Measurements from ENCODE around the gene SEMA4C.
"Not testable (repeated sequence)": the region's sequence is repeated elsewhere in the genome, so short reads cannot be mapped to it uniquely, and the experiment has no call there.

Gene SEMA4C

DNA sequence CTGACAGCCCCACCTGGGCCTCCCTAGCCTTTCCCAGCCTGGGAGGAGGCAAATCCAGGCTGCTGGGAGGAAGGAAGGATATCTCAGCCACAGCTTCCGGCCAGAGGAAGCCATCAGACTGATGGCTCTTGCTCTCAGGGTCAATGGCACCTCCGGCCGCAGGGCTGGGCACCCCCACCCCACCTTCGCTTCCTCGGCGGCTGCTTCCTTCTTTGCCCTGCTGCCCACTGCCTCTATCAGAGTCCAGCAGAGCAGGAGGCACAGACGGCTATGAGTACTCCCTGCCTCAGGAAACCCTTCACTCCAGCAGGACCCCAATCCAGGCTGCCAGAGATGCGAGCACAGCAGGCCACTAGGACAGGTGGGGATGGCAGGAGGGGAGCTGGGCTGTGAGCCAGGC is 3.3 kb downstream of the SEMA4C start:
- no peak for DNase-seq (ENCODE audit: low spot score)

DNA sequence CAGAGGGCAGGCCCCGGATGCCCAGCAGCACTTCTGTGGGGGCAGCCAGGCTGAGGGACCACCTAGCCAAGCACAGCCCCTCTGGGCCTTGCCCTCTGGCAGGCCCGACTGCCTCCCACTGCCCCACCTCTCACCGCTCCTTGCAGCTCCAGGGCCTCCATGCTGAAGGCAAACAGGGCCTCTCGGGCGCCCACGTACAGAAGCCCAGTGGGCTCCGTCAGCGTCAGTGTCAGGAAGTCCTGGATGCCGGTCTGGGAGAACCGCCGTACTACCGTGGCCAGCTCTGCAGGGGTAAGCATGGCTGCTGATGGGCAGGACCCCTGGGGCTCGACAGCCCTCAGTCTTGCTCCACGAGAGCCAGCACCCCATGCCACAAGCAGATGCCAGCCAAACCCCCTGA is 3.7 kb downstream of the SEMA4C start:
- DNase-seq (ENCODE audit: low spot score), result no peak

DNA sequence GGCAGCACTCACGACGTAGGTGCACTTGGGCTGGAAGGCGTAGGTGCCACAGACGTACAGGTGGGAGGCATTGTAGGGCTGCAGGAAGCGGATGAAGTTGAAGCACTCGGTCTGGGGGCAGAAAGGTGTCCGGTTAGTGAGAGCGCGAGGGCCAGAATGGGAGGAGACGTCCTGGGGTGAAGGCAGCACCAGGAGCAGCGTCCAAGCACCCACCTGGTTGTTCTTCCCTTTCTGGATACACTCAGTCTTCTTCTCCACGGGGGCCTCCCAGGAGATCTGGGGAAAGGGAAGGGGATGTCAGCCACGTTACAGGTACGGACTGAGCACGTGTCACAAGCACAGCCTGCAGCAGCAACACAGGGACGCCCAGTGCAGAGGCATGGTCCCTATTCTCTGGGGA is 4.2 kb downstream of the SEMA4C start:
- DNase-seq (ENCODE audit: low spot score), result no peak

DNA sequence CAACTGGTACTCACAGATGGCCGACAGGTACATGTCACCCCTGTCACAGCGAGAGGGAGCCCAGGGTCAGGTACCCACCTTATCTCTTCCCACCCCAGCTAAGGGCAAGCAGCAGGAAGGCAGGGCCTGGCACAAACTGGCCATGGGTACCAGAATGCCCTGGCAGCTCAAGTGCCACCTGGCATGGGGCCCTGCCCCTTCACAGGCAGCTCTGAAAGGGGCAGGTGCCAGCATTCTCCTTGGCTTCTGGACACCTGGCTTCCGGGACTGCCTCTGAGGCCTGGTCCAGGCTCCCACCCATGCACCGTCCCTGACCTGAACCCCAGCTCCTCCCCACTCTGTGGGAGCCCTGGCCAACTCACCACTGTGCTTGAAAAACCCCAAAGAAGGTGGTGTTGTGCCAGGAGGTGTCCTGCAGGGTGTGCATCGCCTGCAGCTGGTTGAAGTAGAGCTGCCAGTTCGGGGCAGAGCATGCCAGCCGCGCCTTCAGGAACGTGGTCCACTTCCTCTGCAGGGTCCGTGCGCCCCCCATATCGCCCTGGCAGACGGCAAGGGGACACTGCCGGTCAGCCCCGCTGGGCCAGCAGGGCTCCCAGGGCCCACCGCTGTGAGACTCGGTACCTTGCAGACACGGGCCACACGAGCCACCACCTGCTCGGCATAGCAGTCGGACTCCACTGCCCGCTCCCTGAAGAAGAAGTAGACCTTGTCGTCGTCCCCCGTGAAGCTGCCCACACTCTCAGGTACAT is 5.4 kb downstream of the SEMA4C start:
- DNase-seq (ENCODE audit: low spot score), result no peak

DNA sequence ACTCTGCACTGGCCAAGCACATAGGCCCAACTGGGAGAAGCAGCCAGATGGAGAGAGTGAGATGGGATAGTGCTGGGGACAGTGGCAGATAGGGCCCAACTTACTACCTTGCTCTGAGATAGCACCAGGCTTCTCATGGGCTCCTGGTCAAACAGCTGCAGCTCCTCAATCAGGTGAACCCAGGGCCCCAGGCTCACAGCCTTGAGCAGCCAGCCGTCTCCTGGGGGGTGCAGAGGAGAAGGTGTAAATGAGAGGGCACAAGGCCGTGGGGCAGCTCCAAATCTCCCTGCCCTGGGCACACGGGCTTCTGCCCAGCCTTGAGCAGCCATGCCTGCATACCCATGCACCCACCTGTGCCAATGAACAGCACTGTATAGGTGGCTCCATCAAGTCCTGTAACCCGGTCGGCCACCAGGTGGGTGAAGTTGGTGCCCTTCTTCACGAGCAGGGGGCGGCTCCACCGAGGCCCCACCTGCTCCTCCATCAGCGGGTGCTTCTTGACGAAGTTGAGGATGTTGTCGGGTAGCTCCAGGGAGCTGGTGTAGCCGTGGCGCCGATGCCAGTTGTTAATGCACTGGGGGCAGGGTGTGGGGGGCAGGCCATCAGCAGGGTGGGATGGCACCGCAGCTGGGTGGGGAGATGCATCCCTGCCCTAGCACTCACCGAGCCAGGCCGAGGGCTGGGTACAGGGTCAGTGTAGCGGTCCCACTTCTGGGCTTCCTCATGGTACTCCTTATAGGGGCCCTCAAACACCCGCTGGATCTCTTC is 6.1 kb downstream of the SEMA4C start:
- DNase-seq (ENCODE audit: low spot score), result no peak

DNA sequence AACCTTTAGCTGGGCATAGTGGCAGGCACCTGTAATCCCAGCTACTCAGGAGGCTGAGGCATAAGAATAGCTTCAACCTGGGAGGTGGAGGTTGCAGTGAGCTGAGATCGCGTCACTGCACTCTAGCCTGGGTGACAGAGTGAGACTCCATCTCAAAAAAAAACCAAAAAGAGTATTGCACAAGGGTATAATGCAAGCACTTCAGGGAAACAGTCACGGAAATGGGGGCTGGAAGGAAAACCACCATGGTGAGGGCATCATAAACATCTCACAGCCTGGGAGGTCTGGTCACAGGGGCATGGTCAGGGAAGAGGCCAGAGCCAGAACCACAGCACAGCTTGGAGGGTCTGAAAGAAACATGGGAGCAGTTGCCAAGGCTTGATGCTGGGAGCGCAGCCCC is 6.8 kb downstream of the SEMA4C start:
- not testable (repeated sequence) for DNase-seq (ENCODE audit: low spot score)

DNA sequence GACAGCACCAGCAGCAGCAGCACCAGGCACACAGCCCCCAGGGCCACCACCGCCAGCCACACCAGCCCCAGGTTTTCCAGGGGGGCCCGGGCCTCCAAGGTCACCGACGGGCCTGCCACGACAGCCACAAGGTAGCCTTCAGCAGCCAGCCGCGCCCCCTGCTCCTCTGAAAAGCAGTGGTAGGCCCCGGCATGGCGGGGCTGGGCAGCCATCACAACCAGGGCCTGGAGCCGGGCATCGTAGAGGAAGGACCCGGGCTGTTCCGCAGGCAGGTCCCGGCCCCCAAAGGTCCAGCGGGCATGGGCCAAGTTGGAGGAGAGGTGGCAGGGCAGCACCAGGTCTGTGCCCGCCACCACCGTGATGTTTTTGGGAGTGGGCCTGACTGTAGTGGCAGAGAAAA is 8.8 kb downstream of the SEMA4C start:
- no peak for DNase-seq (ENCODE audit: low spot score)

DNA sequence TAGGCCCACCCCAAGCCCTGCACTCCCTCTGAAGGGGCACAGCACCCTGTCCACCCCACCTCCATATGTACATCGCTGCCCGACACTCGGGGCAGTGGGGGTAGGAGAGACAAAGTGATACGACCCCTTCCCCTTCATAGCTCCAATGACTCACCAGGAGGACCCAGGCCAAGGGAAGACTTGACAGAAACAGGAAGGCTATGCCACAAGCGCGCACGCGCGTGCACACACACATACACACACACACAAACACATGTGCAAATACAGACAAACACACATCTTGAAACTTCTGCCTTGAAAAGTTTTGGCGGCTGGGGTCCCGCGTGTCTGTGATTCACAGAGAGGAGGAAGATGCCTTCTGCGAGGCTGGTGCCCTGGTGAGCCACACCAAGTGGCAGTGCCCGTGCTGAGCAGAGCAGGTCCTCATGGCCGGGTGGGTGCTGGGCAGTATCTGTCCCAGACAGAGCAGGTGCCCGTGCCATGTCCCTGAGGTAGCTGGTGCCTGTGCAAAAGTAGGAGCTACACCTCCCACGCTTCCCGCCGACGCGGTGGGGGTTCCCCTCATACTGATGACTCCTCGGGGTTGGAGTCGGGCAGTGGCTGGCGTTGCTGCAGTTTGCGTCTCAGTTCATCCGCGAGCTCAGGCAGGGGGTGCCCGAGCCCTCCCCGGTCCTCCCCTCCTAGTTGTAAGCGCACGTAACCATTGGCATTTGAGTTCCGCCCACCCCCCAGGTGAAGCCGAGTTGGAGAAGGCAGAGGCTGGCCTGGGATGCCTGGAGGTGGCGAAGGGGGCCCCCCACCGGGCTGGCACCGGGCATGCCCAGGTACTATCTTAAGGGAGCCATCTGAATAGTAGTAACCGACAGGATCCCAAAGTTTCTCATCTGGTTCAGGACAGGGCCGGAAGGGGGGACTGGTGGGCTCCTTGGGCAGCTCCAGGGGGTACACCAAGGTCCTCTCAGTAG is 9.5 kb downstream of the SEMA4C start:
- no peak for DNase-seq (ENCODE audit: low spot score)

DNA sequence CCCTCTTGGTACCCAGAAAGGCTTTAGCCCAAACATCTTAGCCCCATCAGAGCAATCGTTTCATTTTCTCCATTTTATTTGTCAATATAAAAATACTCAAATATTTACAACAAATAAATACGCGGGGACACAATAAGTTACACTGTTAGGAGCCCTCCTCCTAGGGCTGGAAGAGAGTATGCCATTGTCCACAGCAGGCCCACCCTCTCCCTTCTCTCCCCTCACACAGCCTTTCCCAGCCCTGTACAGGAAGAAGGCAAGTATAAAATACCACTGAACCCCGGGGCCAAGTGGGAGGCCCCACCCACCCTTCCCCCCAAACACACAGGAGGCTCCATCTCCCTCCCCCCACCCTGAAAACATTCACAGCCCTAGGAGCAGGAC is 10.2 kb downstream of the SEMA4C start:
- DNase-seq (ENCODE audit: low spot score), result no peak

DNA sequence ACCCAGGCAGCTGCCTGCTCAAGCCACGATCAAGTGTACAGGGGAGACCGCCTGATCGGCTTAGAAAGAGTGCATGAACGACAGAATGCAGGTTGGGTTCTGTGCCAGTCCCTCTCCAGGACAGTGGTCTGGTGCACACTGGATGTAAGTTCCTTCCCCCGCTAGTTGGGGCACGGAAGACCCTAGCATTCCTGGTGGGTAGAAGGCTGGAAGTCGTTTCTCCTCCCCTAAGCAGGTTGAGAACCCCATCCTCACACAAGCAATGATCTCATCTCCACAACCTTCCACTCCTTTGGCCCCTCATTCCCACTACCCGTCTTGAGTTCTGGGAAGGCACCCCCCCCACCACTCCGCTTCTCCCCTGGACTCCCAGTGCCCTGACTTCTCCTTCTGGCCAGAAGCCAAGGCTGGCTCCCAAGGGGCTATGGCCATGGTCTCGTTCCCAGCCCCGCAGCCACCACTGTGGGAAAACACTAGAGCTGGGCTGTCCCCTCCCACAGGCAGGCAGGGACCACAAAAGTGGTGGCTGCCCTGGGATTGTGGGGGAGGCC is 10.7 kb downstream of the SEMA4C start:
- no peak for DNase-seq (ENCODE audit: low spot score)

DNA sequence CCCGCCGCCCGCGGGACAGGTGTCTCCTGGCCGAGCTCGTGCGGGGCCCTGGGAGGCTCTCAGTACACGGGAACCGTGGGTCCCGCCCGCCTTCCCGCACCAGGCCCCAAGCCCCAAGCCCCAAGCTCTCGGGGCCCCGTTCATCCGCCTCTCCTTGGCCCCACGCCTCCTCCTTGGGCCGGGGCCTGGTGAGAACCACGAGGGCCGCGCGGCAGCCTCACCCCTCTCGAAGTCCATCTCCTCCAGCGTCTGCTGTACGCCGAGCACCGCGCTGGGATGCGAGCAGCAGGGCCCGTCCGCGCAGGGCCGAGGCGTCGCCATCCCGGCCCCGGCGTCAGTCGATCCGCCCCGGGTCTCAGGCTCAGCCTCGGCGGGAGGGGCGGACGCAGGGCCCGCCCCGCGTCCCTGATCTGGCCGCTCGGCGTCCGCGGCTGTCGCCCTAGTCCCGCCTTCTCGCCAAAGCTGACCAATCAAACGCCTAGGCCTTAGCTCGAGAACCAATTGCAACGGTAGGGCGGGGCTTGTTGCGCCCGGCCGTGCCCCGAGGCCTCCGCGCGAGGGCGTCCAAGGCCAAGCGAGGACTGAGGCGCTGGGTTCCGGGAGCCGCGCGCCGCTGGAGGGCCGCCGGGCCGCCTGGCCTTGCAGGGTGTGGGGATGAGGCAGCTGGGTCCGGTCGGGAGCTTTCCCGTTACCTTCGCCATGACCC is 12.1 kb downstream of the SEMA4C start, which contains the start of gene ANKRD39:
TSS of gene ANKRD39 (minus strand) at position 350 of the 706 bp plus-strand sequence. CDS start at position 321, 29 bp downstream.
- DNase-seq (ENCODE audit: low spot score), result peak; percentile 99

DNA sequence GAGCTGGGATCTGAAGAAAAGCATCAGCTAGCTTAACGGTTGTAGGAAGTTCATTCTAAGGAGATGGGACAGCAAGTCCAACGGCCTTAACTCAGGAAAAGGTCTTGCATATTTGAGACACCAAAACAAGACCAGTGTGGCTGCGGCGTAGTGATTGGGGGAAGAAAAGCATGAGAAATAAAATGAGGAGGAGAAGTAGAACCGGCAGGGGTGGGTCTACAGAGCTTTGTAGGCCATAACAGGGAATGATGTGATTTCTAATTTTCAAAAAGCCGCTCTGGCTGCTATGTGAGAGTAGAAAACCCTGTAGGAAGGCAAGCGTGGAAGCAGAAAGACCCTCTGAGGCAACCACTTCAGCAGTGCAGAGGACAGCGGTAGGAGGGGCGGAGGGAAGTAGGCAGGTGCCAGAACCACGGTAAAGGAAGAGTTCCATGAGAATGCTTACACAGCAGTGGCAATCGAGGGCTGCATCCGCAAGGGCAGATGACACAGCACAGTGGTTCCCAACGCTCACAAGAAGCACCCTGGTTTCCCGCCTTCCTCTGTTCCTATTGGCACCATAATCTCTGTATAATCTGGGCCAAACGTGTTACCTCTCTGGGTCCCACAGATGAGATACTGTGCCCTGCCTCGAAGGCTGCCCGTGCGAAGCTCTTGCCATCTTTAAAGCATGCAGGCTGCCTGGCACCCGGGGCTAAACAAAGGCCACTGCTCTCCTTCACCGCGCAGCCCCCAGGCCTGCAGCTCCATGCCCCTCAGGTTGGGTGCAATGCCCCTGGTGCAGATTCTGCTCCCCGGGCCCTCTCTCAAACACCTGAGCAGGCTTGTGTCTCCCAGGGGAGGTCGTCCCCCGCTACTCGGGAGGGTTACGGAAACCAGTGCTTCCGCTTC is 12.9 kb downstream of the SEMA4C start:
- DNase-seq (ENCODE audit: low spot score), result no peak

DNA sequence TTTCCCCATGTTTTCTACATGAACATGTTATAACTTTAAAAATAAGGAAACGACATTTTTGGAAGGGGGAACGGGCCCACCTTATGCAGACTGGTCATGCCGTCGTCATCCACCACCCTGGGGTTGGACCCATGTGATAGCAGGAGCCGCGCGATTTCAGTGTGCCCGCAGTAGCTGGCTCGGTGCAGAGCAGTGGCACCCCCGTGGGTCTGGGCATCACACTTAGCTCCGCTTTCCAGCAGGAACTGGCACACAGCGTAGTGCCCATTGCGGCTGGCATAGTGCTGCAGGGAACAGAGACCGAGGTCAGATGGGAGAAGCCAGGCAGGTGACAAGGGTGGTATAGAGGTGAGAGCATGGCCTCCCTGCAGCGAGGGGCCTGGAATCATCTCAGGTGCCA is 16.6 kb downstream of the SEMA4C start:
- DNase-seq (ENCODE audit: low spot score), result no peak

DNA sequence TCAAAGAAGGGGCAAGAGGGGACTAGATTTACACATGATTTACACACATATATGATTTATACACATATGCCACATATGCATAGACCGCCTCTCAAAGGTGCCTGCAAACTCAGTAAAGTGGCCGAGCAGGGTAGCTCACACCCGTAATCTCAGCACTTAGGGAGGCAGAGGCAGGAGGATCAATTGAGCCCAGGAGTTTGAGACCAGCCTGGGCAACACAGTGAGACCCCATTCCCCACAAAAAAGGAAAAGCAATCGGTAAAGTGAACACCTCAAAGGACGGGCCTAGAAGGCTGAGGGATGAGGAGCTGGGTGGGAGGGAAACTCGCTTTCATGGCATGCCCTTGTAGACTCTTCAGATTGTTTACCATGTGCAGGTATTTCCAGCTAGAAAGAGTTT is 17.2 kb downstream of the SEMA4C start:
- DNase-seq (ENCODE audit: low spot score), result no peak

DNA sequence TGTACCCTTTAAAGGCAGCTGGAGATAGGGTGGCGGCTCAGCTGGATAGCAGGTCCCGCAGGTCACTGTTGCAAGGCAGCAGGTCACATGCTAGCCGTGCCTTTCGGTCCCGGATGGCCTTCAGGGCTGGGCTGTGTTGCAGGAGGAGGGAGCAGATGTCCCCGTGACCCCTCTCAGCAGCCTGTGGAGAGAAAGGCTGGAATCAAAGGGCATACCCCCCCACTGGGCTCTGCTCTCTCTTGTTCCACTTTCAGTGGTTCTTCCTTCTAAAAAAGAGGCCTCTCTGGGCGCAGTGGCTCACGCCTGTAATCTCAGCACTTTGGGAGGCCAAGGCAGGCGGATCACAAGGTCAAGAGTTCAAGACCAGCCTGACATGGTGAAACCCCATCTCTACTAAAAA is 21.6 kb downstream of the SEMA4C start:
- DNase-seq (ENCODE audit: low spot score), result no peak

DNA sequence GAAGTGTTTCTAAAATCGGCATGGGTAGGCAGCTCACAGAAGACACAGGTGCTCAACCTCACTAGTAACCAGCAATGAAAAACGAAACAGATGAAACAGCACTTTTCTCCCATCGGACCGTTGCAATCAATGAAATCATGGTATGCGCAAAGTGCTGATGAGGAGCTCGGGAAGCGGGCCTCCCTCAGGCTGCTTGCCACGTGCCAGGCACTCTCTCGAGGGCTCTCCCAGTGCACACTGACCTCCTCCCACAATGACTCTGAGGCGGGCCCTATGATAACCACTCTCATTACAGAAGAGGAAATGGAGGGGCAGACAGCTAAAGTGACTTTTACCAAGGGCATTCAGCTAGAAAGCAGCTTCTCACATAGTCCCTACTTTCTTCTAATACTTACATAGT is 22.3 kb downstream of the SEMA4C start:
- no peak for DNase-seq (ENCODE audit: low spot score)

DNA sequence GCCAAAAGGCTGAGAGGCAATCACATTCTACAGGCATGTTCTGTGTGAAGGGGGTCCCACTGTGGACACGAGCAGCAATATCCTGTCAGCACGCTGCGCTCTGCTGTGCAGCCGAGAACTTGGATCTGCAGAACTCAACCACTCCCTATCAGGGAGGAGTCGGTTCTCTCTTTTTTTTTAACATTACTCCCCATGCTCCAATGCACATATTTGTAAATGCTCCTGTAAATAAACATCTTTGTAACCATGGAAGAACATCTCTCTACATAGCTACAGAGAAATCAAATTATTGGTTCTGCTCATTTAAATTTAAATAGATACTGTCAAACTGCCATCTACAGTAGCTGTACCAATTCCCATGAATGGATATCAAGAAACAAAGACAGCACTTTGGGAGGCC is 23.1 kb downstream of the SEMA4C start:
- no peak for DNase-seq (ENCODE audit: low spot score)

DNA sequence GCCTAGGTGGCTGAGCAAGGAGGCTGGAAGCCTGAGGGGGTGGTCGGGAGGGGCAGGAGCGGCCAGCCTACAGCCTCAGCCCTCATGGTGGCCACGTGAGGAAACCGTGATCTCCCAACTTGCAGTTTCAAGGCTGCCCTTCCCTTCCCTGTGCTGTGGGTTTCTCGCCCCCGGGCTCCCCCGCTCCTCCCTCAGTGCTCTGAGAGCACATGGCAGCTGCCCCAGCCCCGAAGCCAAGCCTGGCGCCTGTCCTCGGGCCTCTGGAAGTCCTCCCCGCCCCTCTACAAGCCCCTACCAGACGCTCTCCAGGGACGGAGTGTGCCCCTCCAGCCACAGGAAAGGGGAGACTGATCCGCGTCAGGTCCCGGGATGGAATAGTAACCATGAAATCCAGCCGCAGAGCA is 25.5 kb downstream of the SEMA4C start:
- DNase-seq (ENCODE audit: low spot score), result no peak

DNA sequence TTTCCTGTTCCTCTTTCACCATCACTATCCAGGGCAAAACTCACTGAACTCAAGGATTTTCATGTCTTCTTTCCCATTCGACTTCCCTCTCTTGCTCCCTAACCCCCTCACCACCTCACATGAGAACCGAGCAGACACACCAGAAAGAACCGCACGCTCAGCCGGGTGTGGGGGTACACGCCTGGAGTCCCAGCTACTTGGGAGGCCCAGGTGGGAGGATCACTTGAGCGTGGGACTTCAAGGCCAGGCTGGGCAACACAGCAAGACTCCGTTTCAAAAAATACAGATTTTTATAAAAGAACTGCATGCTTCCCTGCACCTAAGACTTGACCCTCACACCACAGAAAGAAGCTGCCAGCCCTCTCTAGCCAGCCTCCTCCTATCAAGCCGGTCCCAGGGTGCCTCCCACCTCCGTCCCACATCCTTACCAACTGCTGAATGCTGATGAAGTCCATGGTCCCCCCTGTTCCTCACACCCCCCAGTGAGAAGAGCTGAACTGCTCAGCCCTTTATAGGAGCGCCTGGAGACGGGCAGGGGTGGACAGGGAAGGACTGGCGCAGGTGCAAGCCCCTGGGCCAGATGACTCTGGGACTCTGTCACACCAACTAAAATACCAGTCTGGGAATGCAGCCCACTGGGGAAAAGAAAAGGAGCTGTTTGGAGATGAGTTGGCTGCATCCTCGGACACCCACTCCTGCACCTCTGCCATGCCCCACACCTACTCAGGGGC is 26.2 kb downstream of the SEMA4C start, which contains the start of gene ANKRD23:
TSS of gene ANKRD23 (minus strand) at position 484 of the 731 bp plus-strand sequence. CDS start at position 455, 29 bp downstream.
- no peak for DNase-seq (ENCODE audit: low spot score)

DNA sequence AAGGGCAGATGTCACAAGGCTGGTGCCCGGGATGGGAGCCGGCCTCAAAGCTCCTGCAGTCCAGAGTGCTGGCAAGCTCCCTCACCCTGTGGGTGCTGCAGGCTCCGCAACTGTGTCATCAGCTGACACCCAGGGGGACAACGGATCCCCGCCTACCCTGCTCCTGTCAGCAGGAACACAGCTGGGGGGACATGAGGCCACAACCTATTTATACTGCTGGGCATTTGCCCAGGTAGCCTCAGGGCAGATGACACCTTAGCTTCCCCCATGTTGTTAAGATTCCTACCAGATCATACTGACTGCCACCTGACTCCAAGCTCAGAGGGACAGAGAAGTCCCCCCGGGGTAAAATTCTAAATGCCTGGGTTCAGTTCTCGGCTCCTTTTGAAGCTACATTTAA is 27.3 kb downstream of the SEMA4C start:
- DNase-seq (ENCODE audit: low spot score), result no peak

Data from left forelimb (tissue), 1 donor.